Spinal cord (tissue), 10 donors: ENCODE measurements around the gene ASAP2. TPM values are rescaled to one million over a fixed set of nuclear protein-coding genes. Genes with fewer than 3 reads are reported as not detected.

Experiments used
- DNase-seq, 6 donors: peaks; one replicate each; pipeline versions ENCODE4 v3.0.0 to v3.0.0-alpha.2; 2013 to 2015; ENCODE audit warnings: low spot score in 6 of 6, low read depth in 4 of 6
- H3K27ac ChIP-seq: one replicate; pipeline ENCODE4 v1.5.1; 2013; ENCODE audit warnings: low read depth, low read length, control low read depth
- H3K27me3 ChIP-seq: one replicate; pipeline ENCODE4 v1.6.1; 2013; ENCODE audit warnings: low read length; ENCODE audit not compliant: control insufficient read depth, insufficient read depth
- H3K36me3 ChIP-seq: one replicate; pipeline ENCODE4 v1.6.1; 2013; ENCODE audit warnings: low read length; ENCODE audit not compliant: control insufficient read depth, insufficient read depth
- H3K4me1 ChIP-seq: one replicate; pipeline ENCODE4 v1.6.1; 2013; ENCODE audit warnings: low read length; ENCODE audit not compliant: control insufficient read depth, insufficient read depth
- H3K4me3 ChIP-seq: one replicate; pipeline ENCODE4 v1.5.1; 2013; ENCODE audit warnings: low read depth, low read length, control low read depth
- H3K9me3 ChIP-seq: one replicate; pipeline ENCODE4 v1.6.1; 2013; ENCODE audit warnings: low read length; ENCODE audit not compliant: control insufficient read depth, insufficient read depth
- WGBS: methylation state at CpG from one replicate; pipeline ENCODE4 v1.1.5; 2013; ENCODE audit warnings: missing lambda C conversion rate; ENCODE audit not compliant: insufficient coverage; 5-methylcytosine and 5-hydroxymethylcytosine counted together
- polyA plus RNA-seq, 2 donors: library from polyadenylated mRNA; unstranded; fragments of 120-200 nt; gene quantifications; one replicate each; pipeline ENCODE4 v1.2.1, GENCODE V29; 2013; ENCODE audit not compliant: insufficient read length in 2 of 2
- total RNA-seq, 2 donors: library from RNA; depleted of rRNA in 1 of 2; stranded (reverse); fragments of 120-200 nt in 1 of 2; fragments of >200 nt in 1 of 2; gene quantifications; one replicate each; pipeline versions ENCODE4 v1.2.3 to v1.2.4, GENCODE V29; 2013 to 2014
- donor health status: healthy.

ASAP2 gene
- total and polyA plus RNA-seq, 4 donors: 30.4 to 48.6 (median 32.5) TPM

DNA sequence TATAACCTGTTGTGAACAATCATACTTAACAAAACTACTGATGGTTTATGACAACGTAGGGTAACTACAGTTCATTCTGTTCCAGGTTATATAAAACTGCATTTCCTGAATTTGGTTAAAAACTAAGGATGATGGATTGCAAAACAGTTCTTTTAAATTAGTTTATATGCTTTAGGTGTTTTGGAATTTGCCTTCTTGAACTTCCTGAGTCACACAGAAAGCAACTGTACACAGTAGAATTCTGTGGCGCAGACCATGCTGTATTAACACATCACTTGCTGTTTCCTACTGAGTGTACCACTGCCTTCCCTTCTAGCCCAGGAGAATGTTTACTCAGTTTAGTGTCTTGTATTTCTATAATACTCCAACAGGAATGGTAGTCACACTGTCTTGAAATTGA is 197.3 kb downstream of the ASAP2 start:
- Histone ChIP-seq H3K4me1 (peaks cover 5% of the 10 kb centered on the region), H3K4me3 (no peak overlapping the region), H3K27me3 (no peaks in the 10 kb centered on the region), H3K36me3 (peaks cover 48% of the 10 kb centered on the region), H3K9me3 (no peaks in the 10 kb centered on the region), H3K27ac (no peak overlapping the region)
- WGBS: no CpG with 5 or more reads among the region's 2 CpGs
- DNase-seq: no peak

DNA sequence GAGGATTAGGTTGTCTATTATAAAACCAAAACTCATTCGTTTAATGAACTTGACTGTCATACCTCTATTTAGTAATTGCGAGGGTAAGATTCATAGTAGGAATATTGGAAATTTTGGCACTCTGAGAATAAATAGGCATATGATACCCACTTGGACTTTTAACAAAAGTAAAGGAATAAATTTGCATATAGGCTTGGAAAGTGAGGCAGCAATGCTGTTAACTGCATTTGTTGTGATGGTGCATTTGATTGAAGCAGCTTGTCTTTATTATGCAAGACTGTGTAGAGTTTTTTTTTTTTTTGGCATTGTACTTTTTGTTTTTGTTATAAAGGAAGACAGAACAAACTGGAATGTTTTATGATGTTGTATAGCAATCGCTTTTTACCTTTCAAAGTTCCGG is 197.8 kb downstream of the ASAP2 start:
- no peak overlapping the region for H3K4me3 ChIP-seq
- no CpG with 5 or more reads among the region's 4 CpGs for WGBS
- H3K36me3 ChIP-seq: peaks cover 47% of the 10 kb centered on the region
- H3K9me3 ChIP-seq: no peaks in the 10 kb centered on the region
- no peaks in the 10 kb centered on the region for H3K27me3 ChIP-seq
- peak in 1 of 6 donors; percentile 58 for DNase-seq
- peaks cover 2% of the 10 kb centered on the region for H3K4me1 ChIP-seq
- H3K27ac ChIP-seq: no peak overlapping the region

DNA sequence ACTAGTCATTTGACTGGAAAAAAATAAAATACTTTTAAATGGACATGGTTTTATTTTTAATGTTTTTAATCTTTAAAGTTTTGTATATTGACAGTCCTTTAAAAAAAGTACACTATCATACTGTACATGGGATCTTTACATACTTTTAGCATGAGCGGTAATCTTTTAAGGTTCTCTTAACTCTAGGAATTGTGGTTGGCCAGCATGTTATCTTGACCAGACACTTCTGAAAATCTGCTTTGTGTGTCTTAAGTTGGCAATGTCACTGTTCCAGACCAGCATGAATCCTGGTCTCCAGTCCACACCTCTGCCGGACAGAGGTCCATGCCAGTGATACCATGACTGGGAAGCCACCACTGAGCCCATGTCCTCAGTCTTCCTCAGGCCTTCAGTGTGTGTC is 199.0 kb downstream of the ASAP2 start:
- no peaks in the 10 kb centered on the region for H3K9me3 ChIP-seq
- no peak for DNase-seq
- no peak overlapping the region for H3K27ac ChIP-seq
- peaks cover 44% of the 10 kb centered on the region for H3K36me3 ChIP-seq
- H3K4me1 ChIP-seq: no peaks in the 10 kb centered on the region
- 100% methylated on average over 1 of the region's 2 CpGs for WGBS
- no peak overlapping the region for H3K4me3 ChIP-seq
- H3K27me3 ChIP-seq: no peaks in the 10 kb centered on the region

DNA sequence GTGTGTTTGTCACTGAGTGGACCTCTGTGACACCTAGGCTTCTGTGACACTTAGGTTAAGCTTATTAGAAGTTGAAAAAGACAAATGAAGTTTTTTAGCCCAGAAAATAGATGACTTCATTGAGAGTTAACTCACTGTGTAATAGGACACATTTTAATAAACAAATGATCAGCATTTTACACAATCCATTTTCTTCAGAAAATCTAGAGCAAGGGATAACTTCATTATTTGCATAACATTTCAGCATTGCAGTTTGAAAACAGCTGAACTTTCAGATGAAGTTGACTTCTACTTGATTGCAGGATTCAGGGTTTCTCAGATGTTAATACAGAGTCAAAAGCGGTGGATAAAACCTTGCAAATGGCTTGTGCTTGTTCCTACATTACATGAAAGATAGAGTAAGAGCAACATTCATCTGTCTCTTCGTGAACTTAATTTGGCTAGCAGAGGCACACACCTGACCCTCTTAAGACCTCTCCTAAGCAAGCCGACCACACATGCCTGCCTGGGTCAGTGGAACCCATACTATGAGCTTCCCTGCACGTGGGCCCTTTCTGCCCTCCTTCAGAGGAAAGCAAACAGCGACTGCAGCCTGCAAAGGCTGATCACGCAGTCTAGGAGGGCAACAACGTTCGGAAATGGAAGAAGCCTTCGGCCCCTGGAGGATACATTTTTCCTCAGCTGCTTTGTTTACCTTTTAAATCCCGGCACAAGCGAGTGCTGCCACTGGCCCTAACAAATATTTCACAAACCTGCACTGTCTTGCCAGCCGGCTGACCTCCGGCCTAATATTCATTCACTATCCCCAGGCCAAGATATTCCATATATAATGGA is 200.1 kb downstream of the ASAP2 start:
- no peaks in the 10 kb centered on the region for H3K27me3 ChIP-seq
- H3K27ac ChIP-seq: no peak overlapping the region
- peaks cover 41% of the 10 kb centered on the region for H3K36me3 ChIP-seq
- no peaks in the 10 kb centered on the region for H3K9me3 ChIP-seq
- no peak for DNase-seq
- 80% methylated on average over 11 of the region's 13 CpGs for WGBS
- H3K4me3 ChIP-seq: no peak overlapping the region
- no peaks in the 10 kb centered on the region for H3K4me1 ChIP-seq

DNA sequence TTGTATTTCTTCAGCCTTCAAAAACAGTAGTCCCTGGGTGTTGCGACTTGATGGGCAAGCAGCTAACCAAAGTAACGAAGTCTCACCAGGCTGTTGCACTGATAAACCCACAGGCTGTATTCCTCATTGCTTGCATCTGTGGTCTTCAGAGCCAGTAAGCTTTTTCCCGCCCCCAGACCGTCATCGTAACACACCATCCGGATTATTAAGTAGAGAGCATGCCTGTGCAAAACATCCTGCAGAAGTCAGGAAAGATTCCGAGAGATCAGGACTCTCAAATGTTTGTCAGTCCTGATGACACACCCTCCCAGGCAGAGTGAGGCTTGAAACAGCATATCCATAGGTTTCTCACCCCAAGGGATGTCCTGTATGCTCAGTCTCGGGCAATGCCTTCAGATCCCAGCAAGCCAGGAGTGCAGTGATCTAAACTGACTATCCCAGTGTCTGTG is 200.8 kb downstream of the ASAP2 start:
- 76% methylated on average over 7 of the region's 8 CpGs for WGBS
- Histone ChIP-seq H3K4me3 (no peak overlapping the region), H3K36me3 (peaks cover 38% of the 10 kb centered on the region), H3K4me1 (no peaks in the 10 kb centered on the region), H3K27ac (no peak overlapping the region), H3K9me3 (no peaks in the 10 kb centered on the region), H3K27me3 (no peaks in the 10 kb centered on the region)
- DNase-seq: no peak

DNA sequence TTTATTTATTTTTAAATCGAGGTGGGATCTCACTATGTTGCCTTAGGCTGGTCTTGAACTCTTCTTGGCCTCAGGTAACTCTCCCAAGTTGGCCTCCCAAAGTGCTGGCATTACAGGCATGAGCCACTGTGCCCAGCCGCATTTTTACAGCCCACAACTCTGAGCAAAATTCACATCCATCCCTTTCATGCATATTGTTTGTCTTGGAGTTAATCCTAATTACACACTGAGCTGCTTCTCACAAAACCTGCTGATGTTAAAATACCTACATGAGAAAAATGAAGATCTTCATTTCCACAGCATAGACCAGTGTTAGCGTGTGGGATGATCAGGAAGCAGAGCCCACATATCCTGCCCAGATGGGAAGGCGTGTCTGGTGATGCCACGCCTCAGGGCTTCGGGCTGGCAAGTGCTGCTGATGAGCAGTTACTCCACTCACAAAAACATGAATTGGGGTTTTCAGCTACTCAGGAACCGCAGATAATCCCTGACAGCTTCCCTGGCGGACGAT is 202.1 kb downstream of the ASAP2 start:
- peaks cover 34% of the 10 kb centered on the region for H3K36me3 ChIP-seq
- no peak overlapping the region for H3K4me3 ChIP-seq
- no peak overlapping the region for H3K27ac ChIP-seq
- H3K9me3 ChIP-seq: no peaks in the 10 kb centered on the region
- peak in 1 of 6 donors; percentile 64 for DNase-seq
- H3K27me3 ChIP-seq: no peaks in the 10 kb centered on the region
- whole genome bisulfite sequencing: 67% methylated on average over 4 of the region's 9 CpGs
- no peaks in the 10 kb centered on the region for H3K4me1 ChIP-seq

DNA sequence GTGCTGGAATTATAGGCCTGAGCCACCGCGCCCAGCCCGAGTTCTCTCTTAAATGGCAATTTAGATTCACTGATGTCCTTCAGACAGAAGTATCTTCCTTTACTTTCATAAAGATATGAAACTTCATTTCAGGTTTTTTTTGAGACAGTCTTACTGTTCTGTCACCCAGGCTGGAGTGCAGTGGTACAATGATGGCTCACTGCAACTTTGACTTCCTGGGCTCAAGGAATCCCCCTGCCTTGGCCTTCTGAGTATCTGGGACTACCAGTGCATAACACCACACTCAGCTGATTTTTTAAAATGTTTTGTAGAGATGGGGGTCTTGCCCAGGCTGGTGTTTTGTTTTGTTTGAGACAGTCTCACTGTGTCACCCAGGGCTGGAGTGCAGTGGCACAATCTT is 203.5 kb downstream of the ASAP2 start:
- no peak for DNase-seq
- Histone ChIP-seq H3K4me1 (no peaks in the 10 kb centered on the region), H3K27ac (no peak overlapping the region), H3K9me3 (no peaks in the 10 kb centered on the region), H3K4me3 (no peak overlapping the region), H3K27me3 (no peaks in the 10 kb centered on the region), H3K36me3 (peaks cover 34% of the 10 kb centered on the region)
- 100% methylated on average over 3 of the region's 3 CpGs for WGBS

DNA sequence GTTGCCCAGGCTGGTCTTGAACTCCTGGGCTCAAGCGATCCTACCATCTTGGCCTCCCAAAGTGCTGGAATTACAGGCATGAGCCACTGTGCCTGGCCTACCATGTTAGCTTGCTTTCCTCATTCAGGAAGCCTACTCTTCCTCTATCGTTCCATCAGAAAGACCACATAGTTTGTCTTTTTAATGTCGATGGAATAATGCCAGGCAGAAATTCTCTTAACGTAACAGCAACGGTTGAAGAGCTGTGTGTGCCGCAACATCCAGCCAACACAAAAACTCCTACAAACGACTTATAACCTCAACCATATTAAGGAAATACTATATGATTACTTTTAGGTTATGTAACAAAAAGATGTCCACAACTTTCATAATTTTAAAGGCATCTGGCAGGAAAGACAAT is 206.2 kb downstream of the ASAP2 start:
- peaks cover 37% of the 10 kb centered on the region for H3K36me3 ChIP-seq
- 94% methylated on average over 3 of the region's 7 CpGs for WGBS

DNA sequence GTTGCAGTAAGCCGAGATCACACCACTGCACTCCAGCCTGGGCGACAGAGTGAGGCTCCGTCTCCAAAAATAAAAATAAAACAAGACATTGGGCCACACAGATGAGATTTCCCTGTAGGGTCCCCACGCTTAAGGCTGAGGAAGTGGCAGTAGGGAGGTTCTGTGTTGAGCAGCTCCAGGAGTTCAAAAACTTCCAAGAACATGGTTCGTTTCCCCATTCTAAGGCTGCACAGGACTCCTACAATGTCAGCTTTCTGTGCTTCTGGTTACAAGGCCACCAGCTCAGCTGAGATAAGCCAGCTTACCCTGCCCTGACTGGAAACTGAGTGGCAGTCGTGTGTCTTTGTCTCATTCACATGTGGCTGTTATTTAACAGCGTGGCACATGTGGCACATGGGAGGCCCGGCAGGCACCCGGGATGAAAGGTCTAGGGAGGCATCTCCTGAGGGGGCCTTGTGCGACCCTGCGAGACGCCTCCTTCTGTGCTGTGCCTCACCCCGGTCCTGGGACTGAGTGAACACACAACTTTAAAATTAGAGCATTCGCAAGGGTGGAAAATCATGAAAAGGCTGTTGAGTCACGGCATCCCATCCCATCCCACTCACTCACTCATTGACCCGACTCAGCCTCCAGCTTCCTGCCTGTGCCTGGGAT is 209.0 kb downstream of the ASAP2 start:
- Histone ChIP-seq H3K27me3 (no peaks in the 10 kb centered on the region), H3K4me1 (peaks cover 4% of the 10 kb centered on the region), H3K4me3 (no peak overlapping the region), H3K36me3 (peaks cover 24% of the 10 kb centered on the region), H3K9me3 (no peaks in the 10 kb centered on the region), H3K27ac (no peak overlapping the region)
- 90% methylated on average over 13 of the region's 16 CpGs for WGBS
- no peak for DNase-seq

More for the DNA sequence above, 206.2 kb downstream of the ASAP2 start:
- DNase-seq: no peak
- Histone ChIP-seq H3K27ac (no peak overlapping the region), H3K9me3 (no peaks in the 10 kb centered on the region), H3K27me3 (no peaks in the 10 kb centered on the region), H3K4me1 (no peaks in the 10 kb centered on the region), H3K4me3 (no peak overlapping the region)
